K562 treated with DMSO at 1 percent for 4 hours (cell line): ENCODE measurements around the gene COBLL1. TPM values are rescaled to one million over a fixed set of nuclear protein-coding genes. Genes with fewer than 3 reads are reported as not detected.

Source experiments
- total RNA-seq: library from RNA; unstranded; fragments of 300-600 nt; gene quantifications from 2 replicates; pipeline ENCODE4 v1.2.3, GENCODE V29; 2022; ENCODE audit not compliant: insufficient read depth

The COBLL1 gene, protein sequence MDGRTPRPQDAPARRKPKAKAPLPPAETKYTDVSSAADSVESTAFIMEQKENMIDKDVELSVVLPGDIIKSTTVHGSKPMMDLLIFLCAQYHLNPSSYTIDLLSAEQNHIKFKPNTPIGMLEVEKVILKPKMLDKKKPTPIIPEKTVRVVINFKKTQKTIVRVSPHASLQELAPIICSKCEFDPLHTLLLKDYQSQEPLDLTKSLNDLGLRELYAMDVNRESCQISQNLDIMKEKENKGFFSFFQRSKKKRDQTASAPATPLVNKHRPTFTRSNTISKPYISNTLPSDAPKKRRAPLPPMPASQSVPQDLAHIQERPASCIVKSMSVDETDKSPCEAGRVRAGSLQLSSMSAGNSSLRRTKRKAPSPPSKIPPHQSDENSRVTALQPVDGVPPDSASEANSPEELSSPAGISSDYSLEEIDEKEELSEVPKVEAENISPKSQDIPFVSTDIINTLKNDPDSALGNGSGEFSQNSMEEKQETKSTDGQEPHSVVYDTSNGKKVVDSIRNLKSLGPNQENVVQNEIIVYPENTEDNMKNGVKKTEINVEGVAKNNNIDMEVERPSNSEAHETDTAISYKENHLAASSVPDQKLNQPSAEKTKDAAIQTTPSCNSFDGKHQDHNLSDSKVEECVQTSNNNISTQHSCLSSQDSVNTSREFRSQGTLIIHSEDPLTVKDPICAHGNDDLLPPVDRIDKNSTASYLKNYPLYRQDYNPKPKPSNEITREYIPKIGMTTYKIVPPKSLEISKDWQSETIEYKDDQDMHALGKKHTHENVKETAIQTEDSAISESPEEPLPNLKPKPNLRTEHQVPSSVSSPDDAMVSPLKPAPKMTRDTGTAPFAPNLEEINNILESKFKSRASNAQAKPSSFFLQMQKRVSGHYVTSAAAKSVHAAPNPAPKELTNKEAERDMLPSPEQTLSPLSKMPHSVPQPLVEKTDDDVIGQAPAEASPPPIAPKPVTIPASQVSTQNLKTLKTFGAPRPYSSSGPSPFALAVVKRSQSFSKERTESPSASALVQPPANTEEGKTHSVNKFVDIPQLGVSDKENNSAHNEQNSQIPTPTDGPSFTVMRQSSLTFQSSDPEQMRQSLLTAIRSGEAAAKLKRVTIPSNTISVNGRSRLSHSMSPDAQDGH
- total RNA-seq = 0.41 and 1.6 TPM in 2 replicates

DNA sequence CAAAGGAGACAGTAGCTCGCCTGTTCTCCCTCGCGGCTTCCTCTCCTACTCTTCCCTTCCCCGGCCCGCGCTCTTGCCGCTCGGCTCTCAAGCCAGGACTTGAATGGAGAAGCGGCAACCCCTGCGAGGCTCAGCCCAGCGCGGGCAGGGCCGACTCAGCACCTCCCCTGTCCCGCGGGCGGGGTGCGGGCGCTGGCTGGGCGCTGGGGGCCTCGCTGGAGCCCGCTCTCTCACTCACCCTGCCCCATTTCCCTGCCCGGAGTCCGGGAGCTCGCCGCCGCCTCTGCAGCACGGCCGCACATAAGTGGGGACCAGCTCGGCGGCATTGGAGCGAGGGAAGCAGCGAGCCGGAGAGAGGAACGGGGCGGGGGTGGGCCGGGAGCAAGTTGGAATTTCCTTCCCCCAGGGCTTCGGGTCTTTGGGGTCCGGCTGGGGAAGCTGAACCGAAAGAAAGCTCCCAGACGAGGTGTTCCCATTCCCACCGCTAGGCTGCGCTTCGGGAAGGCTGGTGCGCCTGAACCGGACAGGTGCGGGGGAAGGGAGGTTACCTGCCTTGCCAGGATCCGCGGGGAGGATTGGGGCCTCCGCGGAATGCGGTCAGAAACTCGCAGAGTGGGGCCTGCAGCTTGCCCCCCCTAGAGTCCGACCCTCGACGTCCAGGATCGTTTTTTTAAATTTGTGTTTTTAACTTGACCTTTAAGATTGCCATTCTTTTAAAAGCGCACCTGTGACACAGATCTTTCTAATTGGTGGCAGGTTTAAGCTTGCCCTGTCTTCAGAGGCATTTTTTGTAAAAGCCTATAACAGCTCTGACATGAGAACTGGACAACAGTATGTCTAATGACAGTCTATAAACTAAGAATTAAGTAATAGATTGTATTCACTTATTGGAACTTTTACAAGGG is at the start of gene COBLL1:
Gene COBLL1, minus strand, starts transcription at position 105 of the 905 bp plus-strand sequence. CDS start 627 bp downstream, outside the sequence.

Other genes starting within 250 kb of the COBLL1 start
- not detected in 2 replicates for gene GRB14, start 220.3 kb downstream of the COBLL1 start, total RNA-seq
- not detected in 2 replicates for gene SLC38A11, start 113.7 kb upstream of the COBLL1 start, total RNA-seq